Measurements from ENCODE around the gene TPST2.

DNA sequence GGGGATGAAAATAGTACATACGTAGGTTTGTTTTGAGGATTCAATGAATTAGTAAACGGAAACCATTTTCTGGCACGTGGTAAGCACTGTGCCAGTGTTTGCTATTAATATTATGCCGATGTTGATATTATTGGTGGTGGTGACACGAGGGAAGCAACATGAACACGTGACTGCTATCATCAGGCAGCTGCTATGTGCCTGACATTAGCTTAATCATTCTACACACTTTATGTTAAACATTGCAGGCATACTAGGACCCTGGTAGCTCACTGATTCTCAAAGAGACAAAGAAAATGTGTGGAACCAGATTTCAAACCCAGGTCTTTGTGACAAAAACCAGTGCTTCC lies 105.6 kb downstream of the TPST2 start:
- TF ChIP-seq, protein P1, sequence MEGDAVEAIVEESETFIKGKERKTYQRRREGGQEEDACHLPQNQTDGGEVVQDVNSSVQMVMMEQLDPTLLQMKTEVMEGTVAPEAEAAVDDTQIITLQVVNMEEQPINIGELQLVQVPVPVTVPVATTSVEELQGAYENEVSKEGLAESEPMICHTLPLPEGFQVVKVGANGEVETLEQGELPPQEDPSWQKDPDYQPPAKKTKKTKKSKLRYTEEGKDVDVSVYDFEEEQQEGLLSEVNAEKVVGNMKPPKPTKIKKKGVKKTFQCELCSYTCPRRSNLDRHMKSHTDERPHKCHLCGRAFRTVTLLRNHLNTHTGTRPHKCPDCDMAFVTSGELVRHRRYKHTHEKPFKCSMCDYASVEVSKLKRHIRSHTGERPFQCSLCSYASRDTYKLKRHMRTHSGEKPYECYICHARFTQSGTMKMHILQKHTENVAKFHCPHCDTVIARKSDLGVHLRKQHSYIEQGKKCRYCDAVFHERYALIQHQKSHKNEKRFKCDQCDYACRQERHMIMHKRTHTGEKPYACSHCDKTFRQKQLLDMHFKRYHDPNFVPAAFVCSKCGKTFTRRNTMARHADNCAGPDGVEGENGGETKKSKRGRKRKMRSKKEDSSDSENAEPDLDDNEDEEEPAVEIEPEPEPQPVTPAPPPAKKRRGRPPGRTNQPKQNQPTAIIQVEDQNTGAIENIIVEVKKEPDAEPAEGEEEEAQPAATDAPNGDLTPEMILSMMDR (IDR thresholded peaks at IDR 0.05) = no peak
- TF ChIP-seq POLR2A (IDR thresholded peaks at IDR 0.05) = no peak

Data from esophagus squamous epithelium (tissue), 4 donors.